ENCODE measurements around the gene GIMAP6. TPM values are rescaled to one million over a fixed set of nuclear protein-coding genes. Genes with fewer than 3 reads are reported as not detected.

GIMAP6 gene
- total and polyA plus RNA-seq, 7 donors = 5.8 to 25.0 (median 12.2) TPM

DNA sequence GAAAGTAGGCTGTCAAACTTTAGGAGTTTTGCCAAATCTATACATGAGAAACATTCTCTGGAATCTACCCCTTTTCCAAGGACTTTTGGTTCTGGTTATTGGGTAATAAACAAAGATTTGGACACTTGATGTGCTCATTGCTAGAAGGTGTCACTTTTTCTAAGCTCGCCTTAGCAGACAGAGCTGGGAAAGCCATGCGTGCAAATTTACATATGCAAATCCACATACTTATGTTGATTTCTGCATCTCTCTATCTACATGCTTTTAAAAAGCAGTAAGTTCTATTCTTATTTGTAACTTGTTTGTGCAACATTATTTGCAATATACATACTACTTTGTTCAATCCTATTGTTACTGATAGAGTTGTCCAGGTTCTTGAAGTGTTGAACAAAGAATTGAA, 22.5 kb upstream of the GIMAP6 start:
- DNase-seq = no peak
- no peak for TF ChIP-seq POLR2AphosphoS5 (IDR thresholded peaks at IDR 0.05)
- TF ChIP-seq, protein P1, sequence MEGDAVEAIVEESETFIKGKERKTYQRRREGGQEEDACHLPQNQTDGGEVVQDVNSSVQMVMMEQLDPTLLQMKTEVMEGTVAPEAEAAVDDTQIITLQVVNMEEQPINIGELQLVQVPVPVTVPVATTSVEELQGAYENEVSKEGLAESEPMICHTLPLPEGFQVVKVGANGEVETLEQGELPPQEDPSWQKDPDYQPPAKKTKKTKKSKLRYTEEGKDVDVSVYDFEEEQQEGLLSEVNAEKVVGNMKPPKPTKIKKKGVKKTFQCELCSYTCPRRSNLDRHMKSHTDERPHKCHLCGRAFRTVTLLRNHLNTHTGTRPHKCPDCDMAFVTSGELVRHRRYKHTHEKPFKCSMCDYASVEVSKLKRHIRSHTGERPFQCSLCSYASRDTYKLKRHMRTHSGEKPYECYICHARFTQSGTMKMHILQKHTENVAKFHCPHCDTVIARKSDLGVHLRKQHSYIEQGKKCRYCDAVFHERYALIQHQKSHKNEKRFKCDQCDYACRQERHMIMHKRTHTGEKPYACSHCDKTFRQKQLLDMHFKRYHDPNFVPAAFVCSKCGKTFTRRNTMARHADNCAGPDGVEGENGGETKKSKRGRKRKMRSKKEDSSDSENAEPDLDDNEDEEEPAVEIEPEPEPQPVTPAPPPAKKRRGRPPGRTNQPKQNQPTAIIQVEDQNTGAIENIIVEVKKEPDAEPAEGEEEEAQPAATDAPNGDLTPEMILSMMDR (IDR thresholded peaks at IDR 0.05) = no peak
- no peak for TF ChIP-seq EP300 (IDR thresholded peaks at IDR 0.05)
- no peak for TF ChIP-seq POLR2A (IDR thresholded peaks at IDR 0.05)
- H3K4me1 ChIP-seq = no peaks in the 10 kb centered on the region
- intact Hi-C loops (cut with DNase I) = no loop called here
- no peaks in the 10 kb centered on the region for H3K36me3 ChIP-seq
- H3K27me3 ChIP-seq = no peaks in the 10 kb centered on the region
- WGBS, 2 donors = 84 to 95% methylated on average over 2 of the region's 2 CpGs
- H3K9me3 ChIP-seq = peaks cover 0 to 9% (median 0%) of the 10 kb centered on the region in 4 donors
- H3K27ac ChIP-seq = no peak overlapping the region
- no peak overlapping the region for H3K4me3 ChIP-seq

DNA sequence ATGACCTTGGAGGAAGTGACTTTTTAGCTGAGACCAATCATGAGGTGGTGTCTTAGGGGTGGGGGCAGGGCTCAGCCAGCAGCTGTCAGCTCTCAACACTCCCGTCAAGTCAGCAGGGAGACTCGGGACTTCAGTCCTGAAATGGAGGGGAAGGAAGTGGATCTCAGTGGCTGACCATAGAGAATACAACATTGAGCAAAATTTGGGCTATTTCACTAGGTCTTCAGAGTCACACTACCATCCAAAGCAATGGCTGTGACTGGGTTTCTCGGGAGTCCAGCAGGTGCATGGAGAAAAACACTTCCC, 16.8 kb upstream of the GIMAP6 start:
- TF ChIP-seq EP300 (IDR thresholded peaks at IDR 0.05) (no peak), POLR2AphosphoS5 (IDR thresholded peaks at IDR 0.05) (no peak), POLR2A (IDR thresholded peaks at IDR 0.05) (no peak)
- TF ChIP-seq, protein P1 (IDR thresholded peaks at IDR 0.05) = no peak
- H3K4me3 ChIP-seq = no peak overlapping the region
- H3K4me1 ChIP-seq = no peaks in the 10 kb centered on the region
- H3K9me3 ChIP-seq = no peaks in the 10 kb centered on the region
- no peaks in the 10 kb centered on the region for H3K27me3 ChIP-seq
- H3K27ac ChIP-seq = no peak overlapping the region
- no peak for DNase-seq
- no peaks in the 10 kb centered on the region for H3K36me3 ChIP-seq
- intact Hi-C loops (cut with DNase I) = no loop called here
- WGBS, 2 donors = 54 to 62% methylated on average over 3 of the region's 3 CpGs

DNA sequence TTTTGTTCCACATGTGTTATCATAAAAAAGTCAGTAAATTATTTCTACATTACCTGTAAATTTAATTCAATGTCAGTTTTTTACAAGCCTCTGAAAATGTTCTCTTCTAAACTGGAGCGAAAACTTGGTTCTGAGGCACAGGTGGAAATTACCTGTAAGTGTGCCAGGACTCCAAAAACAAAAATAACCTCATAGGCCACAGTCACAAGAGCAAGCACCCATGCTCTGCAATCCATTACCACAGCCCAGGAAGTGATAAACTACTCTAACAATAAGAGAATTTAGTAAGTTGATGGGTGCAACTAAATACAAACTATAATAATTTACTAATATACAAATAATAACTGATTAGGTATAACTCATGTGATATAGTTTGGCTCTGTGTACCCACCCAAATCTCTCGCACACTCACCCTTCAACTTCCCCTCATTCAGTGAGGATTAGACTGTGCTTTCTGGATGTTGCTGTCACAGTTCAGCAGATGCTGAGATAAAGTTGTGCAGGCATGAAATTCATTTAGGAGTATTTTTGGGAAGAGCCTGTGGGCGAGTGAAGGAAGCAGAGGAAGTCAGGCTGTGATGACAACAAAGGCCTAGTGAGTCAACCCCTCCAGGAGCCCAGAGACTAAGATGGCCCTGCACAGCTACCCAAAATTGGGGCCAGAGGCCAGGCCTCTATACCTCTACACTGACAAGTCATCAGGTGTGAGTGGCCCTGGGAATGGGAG, 16.3 kb upstream of the GIMAP6 start:
- Histone ChIP-seq H3K27ac (no peak overlapping the region), H3K27me3 (no peaks in the 10 kb centered on the region), H3K36me3 (no peaks in the 10 kb centered on the region), H3K4me3 (no peak overlapping the region), H3K9me3 (no peaks in the 10 kb centered on the region), H3K4me1 (no peaks in the 10 kb centered on the region)
- no peak for DNase-seq
- TF ChIP-seq, protein P1 (IDR thresholded peaks at IDR 0.05) = no peak
- no peak for TF ChIP-seq POLR2AphosphoS5 (IDR thresholded peaks at IDR 0.05)
- no peak for TF ChIP-seq POLR2A (IDR thresholded peaks at IDR 0.05)
- no peak for TF ChIP-seq EP300 (IDR thresholded peaks at IDR 0.05)
- 40 to 67% methylated on average over 3 of the region's 3 CpGs for WGBS, 2 donors
- intact Hi-C loops (cut with DNase I) = no loop called here

DNA sequence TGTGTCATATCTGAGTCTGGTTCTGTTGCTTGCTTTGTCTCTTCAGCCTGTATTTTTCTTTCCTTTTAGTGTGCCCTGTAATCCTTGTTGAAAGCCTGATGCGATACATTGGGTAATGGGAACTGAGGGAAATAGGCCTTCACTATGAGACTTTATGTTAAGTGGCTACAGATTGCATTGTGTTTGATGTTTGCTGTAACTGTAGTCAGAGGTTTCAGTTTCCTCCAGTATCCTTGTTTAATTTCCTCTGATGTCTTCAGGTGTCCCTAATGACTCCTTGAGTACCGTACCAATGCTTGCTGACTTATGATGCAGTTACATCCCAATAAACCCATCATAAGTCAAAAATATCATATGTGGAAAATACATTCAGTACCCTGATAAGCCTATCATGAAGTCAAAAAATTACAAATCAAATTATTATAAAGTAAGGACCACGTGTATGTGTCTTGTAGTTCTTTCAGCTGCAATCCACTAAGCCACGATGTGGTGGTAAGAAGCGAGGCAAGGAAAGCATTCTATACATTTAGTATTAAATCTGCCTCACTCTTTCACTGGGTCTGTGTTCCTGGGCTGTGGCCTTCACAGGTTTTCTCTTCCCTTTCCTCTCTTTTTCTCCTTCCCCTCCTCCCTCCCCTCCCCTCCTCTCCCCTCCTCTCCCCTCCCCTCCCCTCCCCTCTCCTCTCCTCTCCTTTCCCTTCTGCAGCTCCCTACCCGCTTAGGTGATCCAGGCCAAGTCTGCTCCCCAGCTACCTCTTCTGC, 13.3 kb upstream of the GIMAP6 start:
- no peaks in the 10 kb centered on the region for H3K27me3 ChIP-seq
- no peaks in the 10 kb centered on the region for H3K4me1 ChIP-seq
- 78 to 83% methylated on average over 6 of the region's 6 CpGs for WGBS, 2 donors
- H3K4me3 ChIP-seq = no peak overlapping the region
- DNase-seq = no peak
- H3K36me3 ChIP-seq = no peaks in the 10 kb centered on the region
- intact Hi-C loops (cut with DNase I) = no loop called here
- no peak overlapping the region for H3K27ac ChIP-seq
- TF ChIP-seq EP300 (IDR thresholded peaks at IDR 0.05) = no peak
- no peak for TF ChIP-seq POLR2AphosphoS5 (IDR thresholded peaks at IDR 0.05)
- no peak for TF ChIP-seq POLR2A (IDR thresholded peaks at IDR 0.05)
- TF ChIP-seq, protein P1 (IDR thresholded peaks at IDR 0.05) = no peak
- no peaks in the 10 kb centered on the region for H3K9me3 ChIP-seq
